H9 (cell line): ENCODE data around the gene ZNF221. TPM values are rescaled to one million over a fixed set of nuclear protein-coding genes. Genes with fewer than 3 reads are reported as not detected.

Experiments
- DNase-seq: peaks from one replicate; pipeline ENCODE4 v3.0.0-alpha.2; 2017
- H2AFZ ChIP-seq: one replicate; pipeline ENCODE4 v1.6.1; 2013; ENCODE audit warnings: mild to moderate bottlenecking, low read length, control low read depth, moderate library complexity
- H2AK5ac ChIP-seq: 2 replicates; pipeline ENCODE4 v1.6.1; 2013; ENCODE audit warnings: low read length, control low read depth, mixed read lengths; ENCODE audit not compliant: insufficient read length
- H2BK120ac ChIP-seq: one replicate; pipeline ENCODE4 v1.6.1; 2013; ENCODE audit warnings: low read depth, mild to moderate bottlenecking, low read length, control low read depth, inconsistent platforms; ENCODE audit not compliant: poor library complexity, severe bottlenecking
- H2BK12ac ChIP-seq: 2 replicates; pipeline ENCODE4 v1.6.1; 2013; ENCODE audit warnings: low read length, control low read depth, mixed read lengths, low read depth; ENCODE audit not compliant: insufficient read length
- H2BK15ac ChIP-seq: 2 replicates; pipeline ENCODE4 v1.6.1; 2013; ENCODE audit warnings: low read depth, low read length, control low read depth
- H2BK20ac ChIP-seq: one replicate; pipeline ENCODE4 v1.6.1; 2013; ENCODE audit warnings: low read depth, mild to moderate bottlenecking, low read length, control low read depth, inconsistent platforms; ENCODE audit not compliant: poor library complexity, severe bottlenecking
- H2BK5ac ChIP-seq: 2 replicates; pipeline ENCODE4 v1.6.1; 2013; ENCODE audit warnings: low read length, control low read depth, mixed read lengths; ENCODE audit not compliant: insufficient read length
- H3K14ac ChIP-seq: 2 replicates; pipeline ENCODE4 v1.6.1; 2013; ENCODE audit warnings: low read length, control low read depth; ENCODE audit not compliant: insufficient read depth
- H3K18ac ChIP-seq: 2 replicates; pipeline ENCODE4 v1.6.1; 2013; ENCODE audit warnings: low read depth, mild to moderate bottlenecking, mixed read lengths, low read length, control low read depth; ENCODE audit not compliant: insufficient read length
- H3K23ac ChIP-seq: 2 replicates; pipeline ENCODE4 v1.6.1; 2013; ENCODE audit warnings: low read length, control low read depth, mixed read lengths, low read depth; ENCODE audit not compliant: insufficient read length
- H3K23me2 ChIP-seq: 2 replicates; pipeline ENCODE4 v1.6.1; 2013; ENCODE audit warnings: low read depth, mild to moderate bottlenecking, mixed read lengths, low read length, control low read depth; ENCODE audit not compliant: insufficient read length, poor library complexity, severe bottlenecking
- H3K27ac ChIP-seq: 2 replicates; pipeline ENCODE4 v1.5.1; 2013; ENCODE audit warnings: low read length, control low read depth, mixed read lengths, low read depth; ENCODE audit not compliant: insufficient read length
- H3K27me3 ChIP-seq: 2 replicates; pipeline ENCODE4 v1.6.1; 2013; ENCODE audit warnings: low read length, control low read depth, inconsistent platforms; ENCODE audit not compliant: insufficient read depth
- H3K4ac ChIP-seq: 2 replicates; pipeline ENCODE4 v1.6.1; 2013; ENCODE audit warnings: low read depth, mild to moderate bottlenecking, control low read depth, inconsistent platforms, low read length, moderate library complexity
- H3K4me1 ChIP-seq: 2 replicates; pipeline ENCODE4 v1.6.1; 2013; ENCODE audit warnings: low read length, control low read depth, inconsistent platforms; ENCODE audit not compliant: insufficient read depth
- H3K4me2 ChIP-seq: 2 replicates; pipeline ENCODE4 v1.6.1; 2013; ENCODE audit warnings: low read length, control low read depth, mixed read lengths; ENCODE audit not compliant: insufficient read length, insufficient read depth
- H3K56ac ChIP-seq: 2 replicates; pipeline ENCODE4 v1.6.1; 2013; ENCODE audit warnings: low read depth, mild to moderate bottlenecking, mixed read lengths, low read length, control low read depth; ENCODE audit not compliant: insufficient read length
- H3K79me1 ChIP-seq: 2 replicates; pipeline ENCODE4 v1.6.1; 2013; ENCODE audit warnings: low read depth, mild to moderate bottlenecking, moderate library complexity, low read length, control low read depth, inconsistent platforms; ENCODE audit not compliant: insufficient read depth, poor library complexity, severe bottlenecking
- H3K79me2 ChIP-seq: 2 replicates; pipeline ENCODE4 v1.6.1; 2013; ENCODE audit warnings: low read length, control low read depth, inconsistent platforms; ENCODE audit not compliant: insufficient read depth
- H3K9ac ChIP-seq: 2 replicates; pipeline ENCODE4 v1.6.1; 2013; ENCODE audit warnings: low read length, control low read depth, mixed read lengths; ENCODE audit not compliant: insufficient read length; ENCODE audit errors: extremely low read depth
- H3K9me3 ChIP-seq: one replicate; pipeline ENCODE4 v1.6.1; 2013; ENCODE audit warnings: low read depth, low read length, inconsistent platforms; ENCODE audit not compliant: control insufficient read depth
- H3T11ph ChIP-seq: one replicate; pipeline ENCODE4 v1.6.1; 2013; ENCODE audit warnings: mild to moderate bottlenecking, low read length, control low read depth, inconsistent platforms
- H4K20me1 ChIP-seq: one replicate; pipeline ENCODE4 v1.6.1; 2013; ENCODE audit not compliant: control insufficient read depth, insufficient read length, insufficient read depth
- H4K5ac ChIP-seq: 2 replicates; pipeline ENCODE4 v1.6.1; 2013; ENCODE audit warnings: low read depth, mild to moderate bottlenecking, mixed read lengths, low read length, control low read depth; ENCODE audit not compliant: insufficient read length
- H4K8ac ChIP-seq: replicated peaks from 2 replicates; pipeline ENCODE4 v1.6.1; 2013; ENCODE audit warnings: low read length, control low read depth, mixed read lengths, low read depth; ENCODE audit not compliant: insufficient read length
- H4K91ac ChIP-seq: 2 replicates; pipeline ENCODE4 v1.6.1; 2013; ENCODE audit warnings: low read depth, mild to moderate bottlenecking, moderate library complexity, mixed read lengths, low read length, control low read depth; ENCODE audit not compliant: insufficient read length
- H3K27ac Mint-ChIP-seq, 3 experiments: 2 replicates in 2 of 3; 3 replicates in 1 of 3; pipeline ENCODE4 v1.8.0; 2020 to 2021; ENCODE audit warnings: mixed read lengths in 3 of 3, mild to moderate bottlenecking in 1 of 3, moderate library complexity in 1 of 3
- H3K27me3 Mint-ChIP-seq: 2 replicates; pipeline ENCODE4 v1.8.0; 2021; ENCODE audit warnings: low read depth, mild to moderate bottlenecking, moderate library complexity, mixed read lengths
- H3K36me3 Mint-ChIP-seq, 3 experiments: 2 replicates in 2 of 3; 3 replicates in 1 of 3; pipeline ENCODE4 v1.8.0; 2020 to 2021; ENCODE audit warnings: low read depth in 3 of 3, mixed read lengths in 3 of 3; ENCODE audit not compliant: insufficient read depth in 1 of 3
- H3K4me1 Mint-ChIP-seq, 2 experiments: 2 replicates each; pipeline ENCODE4 v1.8.0; 2020; ENCODE audit warnings: mixed read lengths in 2 of 2
- H3K4me3 Mint-ChIP-seq, 2 experiments: 2 replicates in 1 of 2; 3 replicates in 1 of 2; pipeline ENCODE4 v1.8.0; 2020 to 2021; ENCODE audit warnings: mild to moderate bottlenecking in 2 of 2, mixed read lengths in 2 of 2, moderate library complexity in 1 of 2
- H3K9me3 Mint-ChIP-seq, 2 experiments: 2 replicates in 1 of 2; 3 replicates in 1 of 2; pipeline ENCODE4 v1.8.0; 2020; ENCODE audit warnings: mild to moderate bottlenecking in 2 of 2, mixed read lengths in 2 of 2, moderate library complexity in 1 of 2
- CTCF ChIP-seq: fragments of 200-600 bp; sonication (generic); conservative IDR thresholded peaks from 3 replicates; pipeline ENCODE4 v1.8.0; 2021; ENCODE audit warnings: antibody characterized with exemption, mild to moderate bottlenecking
- WGBS: extraction: QIAGEN DNeasy Blood & Tissue Kit; methylation state at CpG from one replicate; pipeline ENCODE4 v1.1.7; 2013; ENCODE audit warnings: missing lambda C conversion rate, low lambda C conversion rate, mixed read lengths; ENCODE audit not compliant: insufficient read length; ENCODE audit errors: extremely low coverage; 5-methylcytosine and 5-hydroxymethylcytosine counted together
- total RNA-seq: library from RNA; stranded (reverse); gene quantifications from 2 replicates; pipeline ENCODE4 v1.2.1, GENCODE V29; 2021

ZNF221 gene
- total RNA-seq, 1 experiment from 2014 or later: 8.0 TPM

DNA sequence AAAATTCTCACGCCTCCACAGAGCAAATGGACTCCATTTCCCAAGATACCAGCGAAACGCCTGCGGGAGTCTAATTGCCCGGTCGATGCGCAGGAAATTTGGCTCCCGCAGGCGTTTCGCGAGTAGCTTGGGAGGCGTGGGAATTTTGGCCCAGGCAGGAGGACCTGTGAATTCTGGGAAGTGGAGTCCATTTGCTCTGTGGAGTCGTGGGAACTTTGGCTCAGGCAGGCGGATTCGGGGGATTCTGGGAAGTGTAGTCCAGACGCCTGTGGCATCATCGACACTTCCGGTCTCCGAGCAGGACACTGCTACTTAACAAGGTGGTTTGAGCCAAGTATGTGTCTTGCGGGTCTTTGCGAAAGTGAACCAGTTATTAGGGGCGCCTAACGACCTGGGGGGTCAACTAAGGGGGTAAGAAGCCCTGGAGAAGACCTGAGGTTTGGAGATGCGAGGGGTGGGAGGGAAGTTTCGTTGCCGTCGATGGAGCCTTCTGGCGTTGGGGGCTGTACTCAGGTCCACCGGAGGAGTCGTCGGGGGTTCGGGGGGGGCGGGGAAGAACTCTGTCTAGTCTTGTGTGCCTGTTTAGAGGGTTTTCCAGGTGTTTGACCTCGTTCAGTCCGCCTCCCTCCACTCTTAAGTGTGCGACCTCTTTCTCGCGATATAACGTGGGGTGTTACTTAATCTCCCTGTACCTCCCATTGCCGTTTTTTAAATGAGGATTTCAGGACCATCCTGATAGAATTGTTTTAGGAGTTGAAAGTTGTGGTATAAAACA is 33.1 kb downstream of the ZNF221 start, which contains the start of gene ZNF155:
TSS of gene ZNF155 (plus strand) at position 277 of the 775 bp plus-strand sequence. CDS start 4,356 bp downstream, outside the sequence.
- Histone ChIP-seq H4K91ac (no peak within 1 kb of the TSS), H3K27ac (no peak within 1 kb of the TSS), H2BK5ac (no peak within 1 kb of the TSS), H3K79me1 (peaks cover 3% of the 10 kb centered on the region), H2AFZ (peak within 1 kb of the TSS; percentile 46), H3K14ac (no peak within 1 kb of the TSS), H3K18ac (no peak within 1 kb of the TSS), H2BK20ac (no peak within 1 kb of the TSS), H3K56ac (no peak within 1 kb of the TSS), H3K4me2 (peak within 1 kb of the TSS; percentile 94), H4K5ac (no peak within 1 kb of the TSS), H3K9ac (peak within 1 kb of the TSS; percentile 50), H4K20me1 (no peaks in the 10 kb centered on the region), H3K23me2 (peaks cover 6% of the 10 kb centered on the region), H3K4me1 (no peaks in the 10 kb centered on the region), H4K8ac (no peak within 1 kb of the TSS), H2BK120ac (no peak within 1 kb of the TSS), H3K9me3 (no peaks in the 10 kb centered on the region), H3K79me2 (no peaks in the 10 kb centered on the region; the same call in 1 of the 2 replicates), H2BK12ac (no peak within 1 kb of the TSS), H3T11ph (no peak within 1 kb of the TSS), H3K23ac (no peak within 1 kb of the TSS), H2AK5ac (no peak within 1 kb of the TSS), H2BK15ac (no peak within 1 kb of the TSS), H3K4ac (no peak within 1 kb of the TSS), H3K27me3 (no peaks in the 10 kb centered on the region)
- H3K9me3 Mint-ChIP-seq: peaks cover 17 to 43% of the 10 kb centered on the region in 2 experiments
- H3K4me1 Mint-ChIP-seq: no peaks in the 10 kb centered on the region; a peak in 1 of 4 replicates
- H3K27me3 Mint-ChIP-seq: no peaks in the 10 kb centered on the region
- H3K4me3 Mint-ChIP-seq: peak within 1 kb of the TSS; percentile 97 to 98
- H3K27ac Mint-ChIP-seq: peak within 1 kb of the TSS in 2 of 3 experiments; percentile 96; a peak in 3 of 7 replicates
- peak; percentile 96 for DNase-seq
- WGBS: no CpG with 5 or more reads among the region's 40 CpGs
- peaks cover 5 to 9% (median 6%) of the 10 kb centered on the region in 3 experiments; a peak in 6 of 7 replicates for H3K36me3 Mint-ChIP-seq
- TF ChIP-seq CTCF: no peak
